SH-SY5Y (cell line): ENCODE data around the gene HTRA3.

Source experiments
- GATA2 ChIP-seq: IDR thresholded peaks from 2 replicates; pipeline ENCODE4 v1.6.1; 2011; ENCODE audit warnings: mild to moderate bottlenecking, low read depth, low read length
- GATA3 ChIP-seq: IDR thresholded peaks from 2 replicates; pipeline ENCODE4 v1.6.1; 2011; ENCODE audit warnings: low read depth, mild to moderate bottlenecking, low read length, moderate library complexity

DNA sequence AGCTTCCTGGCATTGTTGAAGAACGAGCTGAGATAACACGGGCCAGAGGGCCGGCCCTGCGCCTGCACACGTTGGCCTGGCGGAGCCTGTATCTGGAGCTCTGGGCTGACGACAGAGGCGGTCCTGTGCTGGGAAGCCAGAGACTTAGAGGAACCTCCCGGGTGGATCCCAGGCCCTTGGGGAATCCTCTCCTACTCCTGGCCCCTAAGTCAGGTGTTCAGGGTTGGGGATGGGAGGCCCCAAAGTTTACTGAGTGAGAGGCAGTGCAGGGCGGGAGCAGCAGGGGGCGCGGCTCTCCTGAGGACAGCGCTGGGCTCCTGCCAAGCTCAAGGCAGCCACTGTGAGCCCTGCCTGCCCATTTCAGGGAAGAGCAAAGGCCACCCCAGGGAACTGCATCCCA lies 2.5 kb upstream of the HTRA3 start:
- TF ChIP-seq GATA3 (no peak), GATA2 (no peak)
